Dermis blood vessel endothelial cell (primary cell): ENCODE results near the gene KHSRP. TPM values are rescaled to one million over a fixed set of nuclear protein-coding genes. Genes with fewer than 3 reads are reported as not detected.

Experiments used
- DNase-seq: peaks from one replicate; pipeline ENCODE4 v3.0.0; 2010
- total RNA-seq: library from RNA; depleted of rRNA; stranded (reverse); fragments of >200 nt; gene quantifications from 2 replicates; pipeline ENCODE4 v1.2.3, GENCODE V29; 2014

KHSRP gene
- 78.3 and 238 TPM in 2 replicates for total RNA-seq

GRCh38 chr19:6424195-6424938 is at the start of gene KHSRP:
Gene KHSRP, minus strand, starts transcription at chr19:6424811. Its CDS starts 110 bp downstream, at chr19:6424701.
- DNase-seq, result peak; percentile 41

GRCh38 chr19:6473647-6474046 is 49.0 kb upstream of the KHSRP start:
- no peak for DNase-seq

- no peak for DNase-seq
These were observed 48.1 kb upstream of the KHSRP start for GRCh38 chr19:6472713-6473112.

- DNase-seq, result no peak
These were observed 46.5 kb upstream of the KHSRP start for GRCh38 chr19:6471076-6471475.

- DNase-seq, result no peak
These were observed 45.6 kb upstream of the KHSRP start for GRCh38 chr19:6470173-6470572.

- DNase-seq, result no peak
These were observed 42.8 kb upstream of the KHSRP start for GRCh38 chr19:6467384-6467783.

GRCh38 chr19:6466526-6467248 is 42.1 kb upstream of the KHSRP start:
- no peak for DNase-seq

GRCh38 chr19:6465663-6466062 is 41.1 kb upstream of the KHSRP start:
- no peak for DNase-seq

- DNase-seq, result no peak
These were observed 40.4 kb upstream of the KHSRP start for GRCh38 chr19:6465006-6465405.

- DNase-seq, result no peak
These were observed 39.7 kb upstream of the KHSRP start, which contains the start of gene CRB3 for GRCh38 chr19:6464070-6464873. Gene CRB3, plus strand, starts transcription at chr19:6464271. Its CDS starts 431 bp downstream, at chr19:6464702.

GRCh38 chr19:6460099-6460884 is 35.7 kb upstream of the KHSRP start:
- peak; percentile 98 for DNase-seq

- DNase-seq, result peak; percentile 76
These were observed 34.9 kb upstream of the KHSRP start, which contains the start of gene SLC25A23 for GRCh38 chr19:6459262-6460098. Gene SLC25A23, minus strand, starts transcription at chr19:6459792. Its CDS starts 164 bp downstream, at chr19:6459628.

GRCh38 chr19:6458695-6459261 is 34.2 kb upstream of the KHSRP start:
- DNase-seq, result no peak

- no peak for DNase-seq
These were observed 33.5 kb upstream of the KHSRP start for GRCh38 chr19:6457958-6458694.

- DNase-seq, result no peak
These were observed 31.3 kb upstream of the KHSRP start for GRCh38 chr19:6455924-6456323.

- no peak for DNase-seq
These were observed 29.4 kb upstream of the KHSRP start for GRCh38 chr19:6453951-6454565.

- no peak for DNase-seq
These were observed 28.3 kb upstream of the KHSRP start for GRCh38 chr19:6452899-6453298.

GRCh38 chr19:6452223-6452614 is 27.6 kb upstream of the KHSRP start:
- DNase-seq, result no peak

GRCh38 chr19:6451583-6452222 is 27.1 kb upstream of the KHSRP start:
- DNase-seq, result no peak
